AG10803 (cell line): Measurements from ENCODE around the gene C19orf38.

Experiments
- DNase-seq: peaks from one replicate; pipeline ENCODE4 v3.0.0; 2010; ENCODE audit warnings: low read depth
- H3K4me3 ChIP-seq: 2 replicates; pipeline ENCODE4 v1.5.1; 2011; ENCODE audit warnings: mild to moderate bottlenecking, low read length, control low read depth
- TF ChIP-seq, protein P1 (sequence below): conservative IDR thresholded peaks from 2 replicates; pipeline ENCODE4 v1.5.1; 2011; ENCODE audit warnings: mild to moderate bottlenecking, low read length, control low read depth, inconsistent platforms

The C19orf38 gene

DNA sequence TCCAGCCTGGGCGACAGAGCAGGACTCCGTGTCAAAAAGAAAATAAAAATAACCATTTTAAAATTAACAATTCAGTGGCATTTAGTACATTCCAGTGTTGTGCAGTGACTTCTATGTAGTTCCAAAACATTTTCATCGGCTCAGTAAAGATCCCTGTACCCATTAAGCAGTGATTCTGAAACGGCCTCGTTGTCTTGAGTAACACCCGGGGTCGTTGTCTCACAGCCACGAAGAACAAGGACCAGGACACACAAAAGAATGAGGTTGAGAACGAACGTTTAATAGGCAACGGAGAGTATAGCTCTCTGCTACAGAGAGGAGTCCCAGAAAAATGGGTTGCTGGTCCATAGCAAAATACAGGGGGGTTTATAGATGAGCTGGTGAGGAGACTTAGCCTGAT lies 9.8 kb upstream of the C19orf38 start:
- TF ChIP-seq, protein P1, sequence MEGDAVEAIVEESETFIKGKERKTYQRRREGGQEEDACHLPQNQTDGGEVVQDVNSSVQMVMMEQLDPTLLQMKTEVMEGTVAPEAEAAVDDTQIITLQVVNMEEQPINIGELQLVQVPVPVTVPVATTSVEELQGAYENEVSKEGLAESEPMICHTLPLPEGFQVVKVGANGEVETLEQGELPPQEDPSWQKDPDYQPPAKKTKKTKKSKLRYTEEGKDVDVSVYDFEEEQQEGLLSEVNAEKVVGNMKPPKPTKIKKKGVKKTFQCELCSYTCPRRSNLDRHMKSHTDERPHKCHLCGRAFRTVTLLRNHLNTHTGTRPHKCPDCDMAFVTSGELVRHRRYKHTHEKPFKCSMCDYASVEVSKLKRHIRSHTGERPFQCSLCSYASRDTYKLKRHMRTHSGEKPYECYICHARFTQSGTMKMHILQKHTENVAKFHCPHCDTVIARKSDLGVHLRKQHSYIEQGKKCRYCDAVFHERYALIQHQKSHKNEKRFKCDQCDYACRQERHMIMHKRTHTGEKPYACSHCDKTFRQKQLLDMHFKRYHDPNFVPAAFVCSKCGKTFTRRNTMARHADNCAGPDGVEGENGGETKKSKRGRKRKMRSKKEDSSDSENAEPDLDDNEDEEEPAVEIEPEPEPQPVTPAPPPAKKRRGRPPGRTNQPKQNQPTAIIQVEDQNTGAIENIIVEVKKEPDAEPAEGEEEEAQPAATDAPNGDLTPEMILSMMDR: no peak
- no peak overlapping the region for H3K4me3 ChIP-seq
- DNase-seq: no peak

DNA sequence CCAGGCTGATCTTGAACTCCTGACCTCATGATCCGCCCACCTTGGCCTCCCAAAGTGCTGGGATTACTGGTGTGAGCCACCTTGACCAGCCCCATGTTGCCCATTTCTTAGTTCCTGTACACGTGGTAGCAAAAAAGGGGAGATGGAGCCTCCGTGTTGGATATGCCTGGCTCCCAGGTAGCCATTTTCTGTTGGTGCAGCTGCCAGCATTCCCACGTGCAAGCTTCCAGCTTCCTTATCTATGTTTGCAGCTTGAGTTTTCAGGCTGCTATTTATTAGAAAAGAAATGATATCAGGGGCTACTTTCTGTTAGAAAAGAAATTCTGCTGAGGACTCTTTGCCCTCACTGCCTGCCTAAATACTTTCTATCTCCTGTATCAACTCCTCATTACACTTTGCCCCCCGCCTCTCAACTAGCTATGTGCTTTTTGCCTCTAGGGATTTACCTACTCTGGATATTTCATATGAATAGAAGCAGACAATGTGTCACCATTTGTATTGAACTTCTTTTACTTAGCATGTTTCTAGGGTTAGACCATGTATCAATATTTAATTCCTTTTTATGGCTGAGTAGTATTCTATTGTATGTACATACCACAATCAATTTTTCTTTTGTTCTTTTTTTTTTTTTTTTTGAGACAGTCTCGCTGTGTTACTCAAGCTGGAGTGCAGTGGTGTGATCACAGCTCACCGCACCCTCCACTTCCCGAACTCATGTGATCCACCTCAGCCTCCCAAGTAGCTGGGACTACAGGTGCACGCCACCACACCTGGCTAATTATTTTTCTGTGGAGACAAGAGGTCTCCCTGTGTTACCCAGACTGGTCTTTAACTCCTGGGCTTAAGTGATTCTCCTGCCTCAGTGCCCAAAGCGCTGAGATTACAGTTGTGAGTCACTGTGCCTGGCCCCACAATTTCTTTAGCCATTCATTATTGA lies 8.8 kb upstream of the C19orf38 start:
- DNase-seq: no peak
- H3K4me3 ChIP-seq: no peak overlapping the region
- TF ChIP-seq, protein P1: no peak

DNA sequence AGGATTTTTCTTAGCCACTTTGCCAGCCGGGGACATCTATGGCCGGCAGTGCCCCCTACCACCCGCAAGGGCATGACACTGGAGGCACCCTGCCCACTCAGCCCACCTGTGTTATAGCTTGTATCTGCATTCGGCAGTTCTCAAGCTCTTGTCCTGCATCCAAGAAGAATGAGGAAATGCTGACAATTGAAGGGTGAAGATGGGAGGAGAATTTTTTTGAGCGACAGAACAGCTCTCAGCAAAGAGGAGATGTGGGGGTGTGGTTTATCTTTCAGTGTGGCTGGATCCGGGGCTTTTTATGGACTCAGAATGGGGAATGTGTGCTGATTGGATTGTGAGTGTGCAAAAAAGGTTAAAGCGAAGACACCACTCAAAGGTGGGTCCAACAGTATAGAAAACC lies 5.4 kb upstream of the C19orf38 start:
- no peak overlapping the region for H3K4me3 ChIP-seq
- no peak for DNase-seq
- TF ChIP-seq, protein P1: no peak

DNA sequence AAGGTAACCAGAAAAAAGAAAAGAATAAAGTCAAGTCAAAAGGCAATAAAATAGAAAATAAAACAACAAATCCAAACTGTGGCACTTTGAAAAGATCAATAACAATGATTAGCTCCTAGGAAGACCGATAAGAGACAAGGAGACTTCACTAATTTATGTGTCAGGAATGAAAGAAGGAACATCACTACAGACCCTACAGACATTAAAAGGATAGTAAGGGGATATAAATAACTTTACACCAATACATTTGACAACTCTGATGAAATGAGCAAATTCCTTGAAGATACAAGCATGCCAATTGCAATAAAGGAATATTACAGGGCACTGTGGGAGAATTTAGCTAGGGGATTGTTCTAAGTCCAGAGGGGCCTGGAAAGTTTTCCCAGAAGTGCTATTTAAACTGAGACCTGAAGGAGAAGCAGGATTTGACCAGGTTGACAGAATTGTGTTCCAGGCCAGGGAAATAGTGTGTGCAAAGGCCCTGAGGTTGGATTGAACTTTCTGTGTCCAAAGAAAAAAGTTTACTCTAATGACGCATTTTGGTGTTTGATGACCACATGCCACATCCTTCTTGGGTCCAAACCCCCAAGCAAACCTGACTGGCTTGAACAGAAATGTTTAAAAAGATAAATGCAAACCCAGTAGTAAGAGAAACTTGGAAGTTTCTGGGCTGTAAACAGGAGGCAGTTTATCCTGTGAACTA lies 1.6 kb upstream of the C19orf38 start:
- no peak overlapping the region for H3K4me3 ChIP-seq
- TF ChIP-seq, protein P1: no peak
- no peak for DNase-seq

DNA sequence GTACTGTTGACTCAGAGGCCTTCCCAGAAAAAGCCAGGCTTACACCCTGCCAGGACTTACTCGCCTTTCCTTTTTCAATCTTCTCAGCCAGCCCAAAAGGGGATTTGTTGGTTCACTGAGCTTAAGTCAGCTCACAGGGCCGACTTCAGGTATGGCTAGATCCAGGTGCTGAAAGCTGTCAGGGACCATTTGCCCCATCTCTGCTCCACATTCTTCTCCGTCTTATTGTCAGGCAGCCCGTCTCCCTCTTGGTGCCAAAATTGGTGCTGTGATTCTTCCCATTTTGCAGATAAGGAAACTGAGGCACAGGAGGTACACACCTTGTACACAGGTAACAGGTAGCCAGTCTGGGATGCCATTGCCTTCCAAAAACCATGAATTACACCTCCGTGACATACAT lies 2.4 kb downstream of the C19orf38 start:
- H3K4me3 ChIP-seq: no peak overlapping the region
- no peak for DNase-seq
- TF ChIP-seq, protein P1: no peak

DNA sequence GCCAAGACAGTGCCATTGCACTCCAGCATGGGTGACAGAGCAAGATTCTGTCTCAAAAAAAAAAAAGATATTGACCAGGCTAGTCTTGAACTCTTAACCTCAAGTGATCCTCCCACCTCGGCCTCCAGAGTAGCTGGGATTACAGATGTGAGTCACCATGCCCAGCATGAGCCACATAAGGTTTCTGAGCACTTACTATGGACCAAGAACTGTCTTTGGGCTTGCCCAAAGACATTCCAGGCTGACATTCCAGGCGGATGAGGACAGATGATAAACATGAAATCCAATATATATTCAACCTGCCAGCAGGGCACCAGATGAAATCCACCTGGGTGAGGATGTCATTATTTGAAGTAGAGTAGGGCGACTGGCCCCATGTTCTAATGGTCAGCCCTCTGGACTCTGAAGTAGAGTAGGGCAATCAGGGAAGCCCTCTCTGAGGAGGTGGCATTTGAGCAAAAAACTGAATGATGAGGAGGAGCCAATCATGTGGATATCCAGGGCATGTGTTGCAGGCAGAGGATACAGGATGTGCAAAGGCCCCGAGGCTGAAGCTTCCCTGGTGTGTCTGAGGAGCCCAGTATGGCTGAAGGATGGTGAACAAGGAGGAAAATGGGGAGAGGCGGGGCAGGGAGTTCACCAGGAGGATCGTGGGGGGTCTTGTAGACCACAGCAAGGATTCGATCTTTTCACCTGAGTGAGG lies 4.0 kb downstream of the C19orf38 start:
- TF ChIP-seq, protein P1: no peak
- H3K4me3 ChIP-seq: no peak overlapping the region
- peak; percentile 76 for DNase-seq
